MV-4-11 (cell line): Measurements from ENCODE around the gene LGALS1.

ENCODE experiments used
- DNase-seq: peaks from one replicate; lab custom pipeline; 2025; lab: John Stamatoyannopoulos, UW

LGALS1 gene

GRCh38 chr22:37662039-37662438, 13.4 kb upstream of the LGALS1 start:
- peak; percentile 62 for DNase-seq

- DNase-seq: no peak
Measured at GRCh38 chr22:37663521-37664140, 11.8 kb upstream of the LGALS1 start.

- DNase-seq: no peak
Measured at GRCh38 chr22:37664249-37665101, 11.0 kb upstream of the LGALS1 start.

- DNase-seq: no peak
Measured at GRCh38 chr22:37665487-37665886, 9.9 kb upstream of the LGALS1 start.

GRCh38 chr22:37669586-37669985, 5.8 kb upstream of the LGALS1 start:
- DNase-seq: no peak

GRCh38 chr22:37672206-37672919, 3.1 kb upstream of the LGALS1 start:
- no peak for DNase-seq

GRCh38 chr22:37672920-37673455, 2.4 kb upstream of the LGALS1 start:
- DNase-seq: peak; percentile 14

GRCh38 chr22:37674248-37674647, 1.2 kb upstream of the LGALS1 start:
- DNase-seq: no peak

GRCh38 chr22:37675930-37676735, 697 bp downstream of the LGALS1 start:
- peak; percentile 27 for DNase-seq

GRCh38 chr22:37676736-37677492, 1.5 kb downstream of the LGALS1 start:
- peak; percentile 95 for DNase-seq

- DNase-seq: no peak
Measured at GRCh38 chr22:37677493-37677974, 2.1 kb downstream of the LGALS1 start.

- DNase-seq: no peak
Measured at GRCh38 chr22:37678372-37678771, 2.9 kb downstream of the LGALS1 start.

GRCh38 chr22:37679670-37680069, 4.2 kb downstream of the LGALS1 start:
- DNase-seq: no peak

GRCh38 chr22:37680191-37680851, 4.9 kb downstream of the LGALS1 start:
- DNase-seq: no peak

GRCh38 chr22:37681001-37681424, 5.6 kb downstream of the LGALS1 start:
- peak; percentile 12 for DNase-seq

- peak; percentile 66 for DNase-seq
Measured at GRCh38 chr22:37681556-37682049, 6.2 kb downstream of the LGALS1 start.

GRCh38 chr22:37684803-37685615, 9.6 kb downstream of the LGALS1 start:
- no peak for DNase-seq

GRCh38 chr22:37686002-37686982, 10.9 kb downstream of the LGALS1 start, which contains the start of gene NOL12:
TSS of gene NOL12 (plus strand) at chr22:37686343. CDS start at chr22:37686393, 50 bp downstream.
- peak; percentile 85 for DNase-seq
